ENCODE measurements around the gene BRINP1.

BRINP1 gene

DNA sequence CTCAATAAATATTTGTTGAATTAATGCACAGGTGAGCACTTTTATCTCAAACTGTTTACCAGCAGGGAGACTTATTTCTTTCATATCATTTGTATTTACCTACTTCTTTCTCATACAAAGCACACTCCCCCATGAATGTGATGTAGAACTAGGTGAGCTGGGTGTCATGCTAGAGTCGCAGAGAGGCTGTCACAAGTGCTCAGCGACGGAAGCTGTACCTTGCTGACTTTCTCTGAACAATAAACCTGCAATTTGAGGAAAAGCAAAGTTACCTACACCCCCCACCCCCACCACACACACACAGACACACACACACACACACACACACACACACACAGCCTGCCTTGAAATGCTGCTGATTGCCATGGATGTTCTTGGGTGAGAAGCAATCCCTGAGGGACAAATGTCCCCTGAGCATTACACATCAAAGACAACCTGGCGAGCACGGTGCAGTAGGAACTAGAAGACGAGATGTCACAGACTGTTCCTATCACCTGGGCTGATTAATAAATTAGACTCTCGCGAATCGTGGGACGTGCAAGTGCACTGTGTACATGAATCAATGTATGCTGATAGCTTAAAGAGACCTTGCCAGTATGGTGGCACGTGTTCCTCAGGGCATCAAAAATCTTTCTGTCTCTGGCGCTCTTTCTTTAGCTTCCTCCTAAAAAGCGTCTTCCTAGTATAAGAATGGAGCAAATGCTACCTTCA, 66.1 kb downstream of the BRINP1 start:
- Histone ChIP-seq H3K79me2 (no peaks in the 10 kb centered on the region), H2AFZ (no peak overlapping the region), H3K9me3 (ENCODE audit: control insufficient read depth, low read length) (no peaks in the 10 kb centered on the region), H3K9ac (no peak overlapping the region), H3K27ac (no peak overlapping the region), H3K4me3 (ENCODE audit: low read depth, low read length) (no peak overlapping the region), H3K4me2 (ENCODE audit: low read length) (no peak overlapping the region), H3K27me3 (ENCODE audit: control insufficient read depth, insufficient read depth, low read length) (no peaks in the 10 kb centered on the region), H3K36me3 (ENCODE audit: control insufficient read depth, insufficient read depth, low read length) (no peaks in the 10 kb centered on the region), H3K4me1 (peaks cover 5% of the 10 kb centered on the region)
- TF ChIP-seq, protein P1, sequence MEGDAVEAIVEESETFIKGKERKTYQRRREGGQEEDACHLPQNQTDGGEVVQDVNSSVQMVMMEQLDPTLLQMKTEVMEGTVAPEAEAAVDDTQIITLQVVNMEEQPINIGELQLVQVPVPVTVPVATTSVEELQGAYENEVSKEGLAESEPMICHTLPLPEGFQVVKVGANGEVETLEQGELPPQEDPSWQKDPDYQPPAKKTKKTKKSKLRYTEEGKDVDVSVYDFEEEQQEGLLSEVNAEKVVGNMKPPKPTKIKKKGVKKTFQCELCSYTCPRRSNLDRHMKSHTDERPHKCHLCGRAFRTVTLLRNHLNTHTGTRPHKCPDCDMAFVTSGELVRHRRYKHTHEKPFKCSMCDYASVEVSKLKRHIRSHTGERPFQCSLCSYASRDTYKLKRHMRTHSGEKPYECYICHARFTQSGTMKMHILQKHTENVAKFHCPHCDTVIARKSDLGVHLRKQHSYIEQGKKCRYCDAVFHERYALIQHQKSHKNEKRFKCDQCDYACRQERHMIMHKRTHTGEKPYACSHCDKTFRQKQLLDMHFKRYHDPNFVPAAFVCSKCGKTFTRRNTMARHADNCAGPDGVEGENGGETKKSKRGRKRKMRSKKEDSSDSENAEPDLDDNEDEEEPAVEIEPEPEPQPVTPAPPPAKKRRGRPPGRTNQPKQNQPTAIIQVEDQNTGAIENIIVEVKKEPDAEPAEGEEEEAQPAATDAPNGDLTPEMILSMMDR (IDR thresholded peaks at IDR 0.05), result no peak

DNA sequence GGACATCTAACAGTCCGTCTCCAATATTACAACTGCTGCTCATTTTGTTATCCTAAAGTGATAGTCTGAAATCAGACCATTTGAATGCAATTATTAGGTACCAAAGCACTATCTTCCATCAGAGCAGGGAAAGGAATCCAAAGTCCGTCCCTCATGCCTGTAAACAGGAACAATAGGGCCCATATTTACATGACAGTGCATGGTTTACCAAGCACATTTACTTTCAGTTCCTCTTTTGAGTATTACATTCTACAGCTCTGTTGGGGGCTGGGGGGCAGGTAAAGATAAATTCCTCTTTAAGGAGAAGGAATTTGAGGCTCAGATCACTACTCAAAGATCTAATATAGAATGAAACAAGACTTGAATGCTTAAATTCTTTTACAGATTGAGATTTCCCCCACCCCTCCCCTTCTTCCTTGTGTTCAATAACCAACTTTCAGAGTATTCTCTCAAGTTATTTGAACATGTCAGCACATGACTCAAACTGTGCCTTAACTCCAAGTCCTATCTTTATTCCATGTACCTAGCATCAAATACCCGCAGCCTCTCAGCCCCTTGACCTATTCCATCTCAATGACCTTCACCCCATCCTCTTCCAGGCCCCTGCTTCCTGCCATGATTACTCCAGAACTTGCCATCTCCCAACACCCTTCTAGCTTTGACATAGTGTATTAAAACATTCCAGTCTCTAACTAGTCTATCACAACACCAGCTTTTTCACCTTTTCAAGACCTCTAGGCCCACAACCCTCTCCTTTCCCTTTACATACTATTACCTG, 71.0 kb downstream of the BRINP1 start:
- no peaks in the 10 kb centered on the region for H3K9me3 ChIP-seq (ENCODE audit: control insufficient read depth, low read length)
- no peaks in the 10 kb centered on the region for H3K4me1 ChIP-seq
- no peak overlapping the region for H3K9ac ChIP-seq
- H3K79me2 ChIP-seq, result no peaks in the 10 kb centered on the region
- H3K27me3 ChIP-seq (ENCODE audit: control insufficient read depth, insufficient read depth, low read length), result no peaks in the 10 kb centered on the region
- no peaks in the 10 kb centered on the region for H3K36me3 ChIP-seq (ENCODE audit: control insufficient read depth, insufficient read depth, low read length)
- no peak overlapping the region for H3K4me3 ChIP-seq (ENCODE audit: low read depth, low read length)
- no peak overlapping the region for H2AFZ ChIP-seq
- TF ChIP-seq, protein P1 (IDR thresholded peaks at IDR 0.05), result no peak
- H3K4me2 ChIP-seq (ENCODE audit: low read length), result no peak overlapping the region
- no peak overlapping the region for H3K27ac ChIP-seq

DNA sequence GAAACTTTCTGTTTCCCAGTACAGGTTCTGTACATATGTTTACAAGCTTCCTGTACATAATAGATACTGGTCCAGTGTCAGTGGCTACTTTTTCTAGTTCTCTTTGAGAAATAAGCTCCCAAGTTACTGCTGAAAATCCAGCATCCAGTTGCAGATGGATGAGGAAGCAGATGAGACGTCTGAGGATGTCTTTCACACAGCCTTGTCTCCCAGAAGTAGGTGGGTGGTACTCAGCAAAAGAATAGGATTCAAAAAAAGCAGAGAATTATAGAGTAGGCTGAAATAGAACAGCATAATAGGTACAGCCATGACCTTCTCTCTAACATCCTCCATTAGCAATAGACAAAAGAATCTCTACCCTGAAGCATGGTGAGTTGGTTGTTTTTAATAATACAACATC, 77.7 kb downstream of the BRINP1 start:
- Histone ChIP-seq H3K9me3 (ENCODE audit: control insufficient read depth, low read length) (no peaks in the 10 kb centered on the region), H3K27me3 (ENCODE audit: control insufficient read depth, insufficient read depth, low read length) (no peaks in the 10 kb centered on the region), H3K27ac (no peak overlapping the region), H3K9ac (no peak overlapping the region), H3K79me2 (no peaks in the 10 kb centered on the region), H3K36me3 (ENCODE audit: control insufficient read depth, insufficient read depth, low read length) (no peaks in the 10 kb centered on the region), H2AFZ (no peak overlapping the region), H3K4me2 (ENCODE audit: low read length) (no peak overlapping the region), H3K4me1 (no peaks in the 10 kb centered on the region), H3K4me3 (ENCODE audit: low read depth, low read length) (no peak overlapping the region)
- TF ChIP-seq, protein P1 (IDR thresholded peaks at IDR 0.05), result no peak

DNA sequence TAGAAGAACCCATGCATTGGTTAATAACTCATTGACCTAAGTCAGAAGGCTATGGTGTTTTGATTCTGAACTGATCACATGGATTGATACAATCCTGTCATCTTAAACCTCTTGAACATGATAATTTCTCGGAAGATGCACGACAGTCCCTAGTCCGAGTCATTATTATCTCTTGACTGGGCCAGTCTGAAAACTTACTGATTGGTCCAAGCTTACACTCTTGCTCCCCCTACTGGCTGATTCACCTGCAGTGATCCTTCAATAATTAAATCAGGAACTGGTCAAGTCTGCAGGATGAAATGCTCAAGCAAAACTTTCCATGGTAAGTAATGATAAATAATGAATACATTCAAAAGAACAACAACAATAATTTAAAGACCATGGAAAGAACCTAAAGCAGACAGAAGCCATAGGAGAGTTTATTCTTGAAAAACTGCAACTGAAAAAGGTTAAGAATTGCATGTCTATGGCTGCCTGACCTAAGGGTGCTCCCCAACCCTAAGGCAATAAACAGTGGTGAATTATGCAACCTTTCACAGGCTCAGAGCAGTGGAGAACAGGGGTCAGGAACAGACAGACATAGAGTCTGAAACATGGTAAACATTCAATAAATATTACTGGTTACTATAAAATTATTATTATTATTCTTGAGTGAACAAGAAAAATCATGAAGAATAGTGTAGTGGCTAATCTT, 79.3 kb downstream of the BRINP1 start:
- Histone ChIP-seq H3K36me3 (ENCODE audit: control insufficient read depth, insufficient read depth, low read length) (no peaks in the 10 kb centered on the region), H3K27ac (no peak overlapping the region), H3K4me2 (ENCODE audit: low read length) (no peak overlapping the region), H3K9ac (no peak overlapping the region), H3K4me3 (ENCODE audit: low read depth, low read length) (no peak overlapping the region), H3K9me3 (ENCODE audit: control insufficient read depth, low read length) (no peaks in the 10 kb centered on the region), H3K79me2 (no peaks in the 10 kb centered on the region), H3K4me1 (no peaks in the 10 kb centered on the region), H2AFZ (no peak overlapping the region), H3K27me3 (ENCODE audit: control insufficient read depth, insufficient read depth, low read length) (no peaks in the 10 kb centered on the region)
- TF ChIP-seq, protein P1 (IDR thresholded peaks at IDR 0.05), result peak; percentile 76

All from parathyroid adenoma (tissue), 2 donors.